ENCODE results near the gene STOML3.
"Not testable (repeated sequence)": the region's sequence is repeated elsewhere in the genome, so short reads cannot be mapped to it uniquely, and the experiment has no call there.

STOML3 gene, protein sequence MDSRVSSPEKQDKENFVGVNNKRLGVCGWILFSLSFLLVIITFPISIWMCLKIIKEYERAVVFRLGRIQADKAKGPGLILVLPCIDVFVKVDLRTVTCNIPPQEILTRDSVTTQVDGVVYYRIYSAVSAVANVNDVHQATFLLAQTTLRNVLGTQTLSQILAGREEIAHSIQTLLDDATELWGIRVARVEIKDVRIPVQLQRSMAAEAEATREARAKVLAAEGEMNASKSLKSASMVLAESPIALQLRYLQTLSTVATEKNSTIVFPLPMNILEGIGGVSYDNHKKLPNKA

GRCh38 chr13:38990693-38991092, at the start of gene STOML3:
STOML3 (minus strand) TSS chr13:38990831; CDS start chr13:38990721, 110 bp downstream.
- FAIRE-seq: no peak
- DNase-seq (ENCODE audit: extremely low spot score, insufficient read length, low read depth): no peak

- FAIRE-seq (no peak), DNase-seq (ENCODE audit: extremely low spot score, insufficient read length, low read depth) (no peak)
Measured at GRCh38 chr13:39040206-39040605, 49.6 kb upstream of the STOML3 start.

- DNase-seq (ENCODE audit: extremely low spot score, insufficient read length, low read depth): no peak
- FAIRE-seq: peak; percentile 62
Measured at GRCh38 chr13:39039041-39039440, 48.4 kb upstream of the STOML3 start.

DNA sequence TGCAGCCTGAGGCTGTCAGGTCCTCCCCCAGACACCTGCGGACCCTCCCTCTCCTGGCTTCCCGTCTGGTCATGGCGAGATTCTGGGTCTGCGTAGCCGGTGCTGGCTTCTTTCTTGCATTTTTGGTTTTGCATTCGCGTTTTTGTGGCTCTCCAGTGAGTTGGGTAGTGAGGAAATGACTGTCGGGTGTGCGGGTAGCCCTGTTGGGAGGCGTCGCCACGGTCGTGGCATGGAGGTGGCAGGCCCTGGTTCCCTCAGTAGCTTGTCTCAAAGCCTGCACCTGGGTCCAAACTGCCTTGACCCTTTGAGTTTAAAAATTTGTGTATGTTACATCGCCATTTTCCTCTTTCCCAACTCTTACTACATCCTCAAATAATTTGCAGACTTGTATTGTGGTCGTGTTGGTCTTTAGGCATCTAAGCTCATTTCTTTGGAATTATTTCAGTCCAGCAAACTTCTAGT, 48.0 kb upstream of the STOML3 start:
- FAIRE-seq (no peak), DNase-seq (ENCODE audit: extremely low spot score, insufficient read length, low read depth) (no peak)

DNA sequence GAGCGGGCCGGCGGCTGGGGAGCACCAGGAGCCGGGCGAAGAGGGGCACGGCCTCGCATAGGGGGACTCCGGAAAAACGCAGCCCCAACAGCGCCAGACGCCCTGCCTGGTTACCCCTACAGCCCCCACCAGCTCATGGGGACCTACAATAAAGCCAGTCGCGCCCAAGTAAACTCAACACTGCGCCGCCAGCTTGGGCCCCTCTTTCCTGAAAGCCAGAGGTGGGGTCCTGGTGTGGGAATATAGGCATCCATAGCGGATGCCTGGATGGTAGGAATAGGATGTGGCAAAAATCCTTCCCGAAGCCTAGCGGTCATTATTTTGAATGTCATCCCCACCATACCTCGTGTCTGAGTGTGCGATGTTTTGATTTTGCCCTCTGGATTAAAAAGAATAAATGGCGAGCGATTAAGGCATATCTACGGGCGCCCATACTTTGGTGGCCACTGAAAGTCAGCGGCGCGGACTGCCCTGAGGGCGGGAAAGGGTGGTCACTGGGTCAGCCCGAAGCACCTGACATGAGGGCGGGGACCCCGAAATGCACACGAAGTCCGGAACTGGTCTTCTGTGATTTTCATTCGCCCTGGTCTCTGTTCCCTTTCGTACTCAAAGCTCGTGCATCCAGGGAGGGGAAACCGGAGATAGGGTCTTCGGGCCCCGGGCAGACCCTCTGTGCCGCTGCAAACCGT, 47.4 kb upstream of the STOML3 start, which contains the start of the genes NHLRC3 and PROSER1:
TSS of gene NHLRC3 (plus strand) at position 577 of the 689 bp plus-strand sequence. CDS start 184 bp downstream, outside the sequence.
TSS of gene PROSER1 (minus strand) at position 210 of the 689 bp plus-strand sequence. CDS start 847 bp downstream, outside the sequence.
- peak; percentile 95 for FAIRE-seq
- DNase-seq (ENCODE audit: extremely low spot score, insufficient read length, low read depth): peak; percentile 52

- DNase-seq (ENCODE audit: extremely low spot score, insufficient read length, low read depth) (no peak), FAIRE-seq (no peak)
Measured at GRCh38 chr13:39037410-39037879, 46.8 kb upstream of the STOML3 start.

- FAIRE-seq (no peak), DNase-seq (ENCODE audit: extremely low spot score, insufficient read length, low read depth) (no peak)
Measured at GRCh38 chr13:39036212-39036611, 45.6 kb upstream of the STOML3 start.

- FAIRE-seq (no peak), DNase-seq (ENCODE audit: extremely low spot score, insufficient read length, low read depth) (no peak)
Measured at GRCh38 chr13:39035799-39036198, 45.2 kb upstream of the STOML3 start.

GRCh38 chr13:39035204-39035603, 44.6 kb upstream of the STOML3 start:
- FAIRE-seq (no peak), DNase-seq (ENCODE audit: extremely low spot score, insufficient read length, low read depth) (no peak)

DNA sequence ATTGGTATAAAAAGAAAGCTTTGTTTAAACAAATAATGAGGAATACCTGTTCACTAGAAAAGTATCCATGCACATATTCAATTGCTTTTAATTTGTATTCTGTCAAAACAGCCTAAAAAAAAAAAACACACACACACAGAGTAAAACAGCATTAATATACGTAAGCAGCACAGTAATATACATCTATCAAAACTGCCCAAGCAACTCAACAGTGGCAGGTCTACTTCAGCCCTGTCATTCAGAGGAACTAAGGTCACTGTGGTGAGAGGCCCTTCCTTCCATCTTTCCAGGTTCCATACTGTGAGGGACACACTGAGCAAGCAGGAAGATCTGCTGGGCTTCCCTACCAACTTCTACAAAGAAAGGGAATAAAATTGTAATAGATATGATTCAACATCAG, 43.5 kb upstream of the STOML3 start:
- DNase-seq (ENCODE audit: extremely low spot score, insufficient read length, low read depth) (no peak), FAIRE-seq (no peak)

DNA sequence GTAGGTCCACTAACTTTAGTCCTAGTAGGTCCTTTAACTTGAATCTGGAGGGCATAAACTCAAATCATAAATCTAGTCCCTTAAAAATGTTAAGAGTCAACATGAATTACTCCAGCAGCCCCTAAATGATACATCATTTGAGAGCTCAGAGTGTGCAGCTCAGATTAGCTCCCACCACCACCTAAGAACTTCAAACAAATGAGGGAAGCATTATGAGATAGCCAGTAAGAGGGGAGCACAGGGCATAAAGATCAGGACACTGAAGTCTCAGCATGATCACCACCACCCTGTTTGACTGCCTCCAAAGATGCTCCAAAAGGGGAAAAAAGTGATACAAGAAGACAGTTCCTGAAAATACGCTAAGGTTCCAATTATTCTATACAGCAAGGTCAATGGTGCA, 41.5 kb upstream of the STOML3 start:
- FAIRE-seq: no peak
- no peak for DNase-seq (ENCODE audit: extremely low spot score, insufficient read length, low read depth)

- FAIRE-seq: no peak
Measured at GRCh38 chr13:39025433-39025839, 34.8 kb upstream of the STOML3 start.

DNA sequence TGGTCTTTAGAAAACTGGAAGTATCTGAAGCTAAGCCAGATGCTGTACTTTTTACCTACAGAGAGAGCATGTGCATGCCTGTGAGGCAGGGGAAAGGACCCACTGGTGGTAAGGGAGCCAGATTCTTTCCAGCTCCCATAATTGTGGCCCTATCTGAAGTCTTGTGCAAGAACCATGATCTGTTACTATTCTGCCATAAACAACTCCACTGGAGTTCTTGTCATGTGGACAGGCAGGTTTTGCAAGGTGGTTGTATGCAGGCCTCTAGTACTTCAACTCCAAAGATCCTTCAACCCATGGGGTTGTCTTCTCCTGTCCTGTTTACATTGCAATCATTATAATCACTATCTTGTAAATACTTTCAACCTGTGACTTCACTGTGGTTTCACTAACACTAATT, 33.1 kb upstream of the STOML3 start:
- FAIRE-seq (no peak), DNase-seq (ENCODE audit: extremely low spot score, insufficient read length, low read depth) (no peak)

More at GRCh38 chr13:39025433-39025839, 34.8 kb upstream of the STOML3 start:
- DNase-seq (ENCODE audit: extremely low spot score, insufficient read length, low read depth): no peak

DNA sequence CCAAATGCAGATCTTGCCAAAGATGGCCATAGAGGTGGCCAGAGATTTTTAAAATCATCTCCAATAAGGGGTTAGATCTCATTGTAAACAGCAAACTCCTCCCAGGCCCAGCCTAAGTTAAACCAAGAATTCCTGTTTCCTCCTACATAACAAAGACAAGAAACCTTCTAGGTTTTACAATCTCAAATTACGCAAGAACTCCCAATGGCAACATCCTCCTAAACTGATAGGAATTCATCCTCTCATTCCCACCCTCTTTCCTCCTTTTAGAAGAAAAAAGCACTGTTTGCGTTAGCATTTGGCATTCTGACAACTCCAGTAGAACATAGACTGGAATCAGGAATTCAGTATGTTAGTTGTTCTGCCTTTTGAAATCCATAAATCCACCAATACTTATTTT, 32.7 kb upstream of the STOML3 start:
- DNase-seq (ENCODE audit: extremely low spot score, insufficient read length, low read depth): no peak
- no peak for FAIRE-seq

DNA sequence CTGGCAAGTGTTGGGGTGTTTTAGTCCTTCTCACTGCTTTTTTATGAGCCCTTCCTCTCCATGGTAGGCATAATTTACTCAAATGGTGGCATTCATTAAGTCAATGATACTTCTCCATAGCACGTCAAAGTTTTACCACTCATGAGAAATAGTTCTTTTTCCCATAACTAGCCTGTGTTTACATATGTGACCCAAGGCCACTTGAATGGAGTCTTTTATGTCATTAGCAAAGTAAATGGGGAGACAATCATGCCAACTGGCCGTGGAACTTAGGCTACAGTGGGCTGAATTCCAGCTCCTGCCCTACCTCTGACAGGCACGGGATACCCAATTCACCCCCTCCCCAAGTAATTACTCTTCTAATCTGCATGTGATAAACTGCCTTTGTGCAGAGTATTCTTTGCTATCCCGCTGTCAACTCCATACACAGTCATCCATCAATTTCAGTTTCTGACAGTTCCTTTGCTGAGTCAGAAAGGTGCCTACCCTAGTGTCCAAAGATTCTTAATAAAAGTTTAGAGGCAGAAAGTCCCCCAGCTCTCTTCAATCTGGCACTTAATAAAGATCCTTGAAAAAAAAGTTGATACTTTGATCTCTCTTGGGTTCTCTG, 30.3 kb upstream of the STOML3 start:
- FAIRE-seq (no peak), DNase-seq (ENCODE audit: extremely low spot score, insufficient read length, low read depth) (no peak)

DNA sequence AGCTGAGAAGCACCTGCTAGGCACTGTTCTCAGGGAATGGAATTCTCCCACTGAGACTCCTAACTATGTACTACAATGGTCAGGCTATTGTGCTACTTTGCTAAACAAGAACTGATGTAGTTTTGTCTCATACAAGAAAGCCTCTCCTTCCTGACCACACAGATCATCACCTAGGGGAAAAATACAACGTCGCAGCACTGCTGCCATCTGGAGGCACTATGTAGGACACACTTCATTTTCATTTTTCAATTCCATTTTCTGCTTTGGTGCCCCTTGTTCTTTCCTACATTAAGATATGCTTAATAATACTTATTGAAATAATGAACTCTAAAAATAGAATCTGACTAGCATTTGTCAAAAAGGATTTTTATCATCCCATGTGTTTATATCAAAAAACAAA, 26.2 kb upstream of the STOML3 start:
- FAIRE-seq (peak; percentile 80), DNase-seq (ENCODE audit: extremely low spot score, insufficient read length, low read depth) (no peak)

GRCh38 chr13:39016087-39016486, 25.5 kb upstream of the STOML3 start:
- FAIRE-seq (peak; percentile 60), DNase-seq (ENCODE audit: extremely low spot score, insufficient read length, low read depth) (no peak)

DNA sequence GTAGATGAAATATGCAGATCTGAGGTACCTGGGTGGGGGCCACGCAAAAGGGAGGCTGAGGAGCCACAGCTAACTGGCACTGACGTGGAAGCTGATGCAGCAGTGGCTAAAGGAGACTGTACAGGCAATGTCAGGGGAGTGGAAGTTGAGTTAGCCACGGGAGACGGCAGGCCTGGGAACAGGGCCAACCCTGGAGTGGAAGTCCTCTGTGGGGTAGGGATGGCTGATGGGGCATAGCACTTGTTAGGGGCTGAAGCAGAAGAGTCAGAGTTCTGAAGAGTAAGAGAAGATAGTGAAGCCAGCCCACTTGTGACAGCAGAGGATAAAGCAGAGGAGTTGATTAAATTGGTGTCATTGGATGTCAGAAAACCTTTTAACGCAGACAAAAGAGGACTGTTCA, 22.8 kb upstream of the STOML3 start:
- FAIRE-seq: no peak

GRCh38 chr13:39012608-39013007, 22.0 kb upstream of the STOML3 start:
- no peak for DNase-seq (ENCODE audit: extremely low spot score, insufficient read length, low read depth)
- FAIRE-seq: no peak

More for the DNA sequence above, 22.8 kb upstream of the STOML3 start:
- no peak for DNase-seq (ENCODE audit: extremely low spot score, insufficient read length, low read depth)

- not testable (repeated sequence) for FAIRE-seq; DNase-seq (ENCODE audit: extremely low spot score, insufficient read length, low read depth)
Measured at GRCh38 chr13:39006371-39007111, 15.9 kb upstream of the STOML3 start.

All from GM18507 (cell line).